ENCODE results near the gene SEL1L. TPM values are rescaled to one million over a fixed set of nuclear protein-coding genes. Genes with fewer than 3 reads are reported as not detected.
"Not testable (repeated sequence)": the region's sequence is repeated elsewhere in the genome, so short reads cannot be mapped to it uniquely, and the experiment has no call there.

Gene SEL1L
- total RNA-seq, 1 donor from 2014 or later: 43.1 TPM

DNA sequence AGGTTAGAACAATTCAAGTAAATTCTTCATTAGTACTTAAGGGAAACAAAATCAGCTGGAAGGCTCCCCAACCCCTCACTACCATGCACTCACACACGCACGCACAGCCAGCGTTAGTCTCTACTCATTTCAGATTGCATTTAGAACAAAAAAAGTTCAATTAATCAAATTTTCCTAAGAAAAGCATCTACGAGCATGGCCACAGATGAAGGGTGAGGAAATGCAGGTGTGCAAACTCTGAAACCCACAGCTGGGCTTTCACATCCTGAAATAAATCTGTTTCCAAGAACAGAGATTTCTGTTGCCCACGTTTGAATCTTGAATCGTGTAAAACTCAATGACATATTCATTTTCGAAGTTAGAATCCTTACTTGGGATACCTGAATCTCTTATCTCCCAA is 62.6 kb downstream of the SEL1L start:
- no peak for DNase-seq
- Mint-ChIP-seq H3K4me1 (ENCODE audit: low read depth, unreplicated experiment) (peaks cover 3% of the 10 kb centered on the region), H3K4me3 (ENCODE audit: unreplicated experiment) (no peak overlapping the region), H3K27me3 (ENCODE audit: unreplicated experiment) (no peaks in the 10 kb centered on the region), H3K27ac (ENCODE audit: unreplicated experiment) (no peak overlapping the region), H3K9me3 (ENCODE audit: unreplicated experiment) (peaks cover 3% of the 10 kb centered on the region), H3K36me3 (ENCODE audit: unreplicated experiment) (no peaks in the 10 kb centered on the region)
- TF ChIP-seq, protein P1, sequence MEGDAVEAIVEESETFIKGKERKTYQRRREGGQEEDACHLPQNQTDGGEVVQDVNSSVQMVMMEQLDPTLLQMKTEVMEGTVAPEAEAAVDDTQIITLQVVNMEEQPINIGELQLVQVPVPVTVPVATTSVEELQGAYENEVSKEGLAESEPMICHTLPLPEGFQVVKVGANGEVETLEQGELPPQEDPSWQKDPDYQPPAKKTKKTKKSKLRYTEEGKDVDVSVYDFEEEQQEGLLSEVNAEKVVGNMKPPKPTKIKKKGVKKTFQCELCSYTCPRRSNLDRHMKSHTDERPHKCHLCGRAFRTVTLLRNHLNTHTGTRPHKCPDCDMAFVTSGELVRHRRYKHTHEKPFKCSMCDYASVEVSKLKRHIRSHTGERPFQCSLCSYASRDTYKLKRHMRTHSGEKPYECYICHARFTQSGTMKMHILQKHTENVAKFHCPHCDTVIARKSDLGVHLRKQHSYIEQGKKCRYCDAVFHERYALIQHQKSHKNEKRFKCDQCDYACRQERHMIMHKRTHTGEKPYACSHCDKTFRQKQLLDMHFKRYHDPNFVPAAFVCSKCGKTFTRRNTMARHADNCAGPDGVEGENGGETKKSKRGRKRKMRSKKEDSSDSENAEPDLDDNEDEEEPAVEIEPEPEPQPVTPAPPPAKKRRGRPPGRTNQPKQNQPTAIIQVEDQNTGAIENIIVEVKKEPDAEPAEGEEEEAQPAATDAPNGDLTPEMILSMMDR (IDR thresholded peaks at IDR 0.05; ENCODE audit: partially characterized antibody, unreplicated experiment): no peak

DNA sequence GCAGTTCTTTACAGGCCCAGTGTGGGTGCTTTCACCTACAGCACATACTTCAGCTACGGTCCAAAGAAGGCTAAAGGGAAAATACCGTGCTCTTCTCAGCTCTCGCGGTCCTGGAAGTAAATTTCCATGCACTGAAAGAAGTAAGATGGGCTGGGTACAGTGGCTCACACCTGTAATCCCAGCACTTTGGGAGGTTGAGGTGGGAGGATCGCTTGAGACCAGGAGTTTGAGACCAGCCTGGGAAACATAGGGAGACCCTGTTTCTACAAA is 63.2 kb downstream of the SEL1L start:
- H3K4me3 Mint-ChIP-seq (ENCODE audit: unreplicated experiment); DNase-seq: not testable (repeated sequence)

DNA sequence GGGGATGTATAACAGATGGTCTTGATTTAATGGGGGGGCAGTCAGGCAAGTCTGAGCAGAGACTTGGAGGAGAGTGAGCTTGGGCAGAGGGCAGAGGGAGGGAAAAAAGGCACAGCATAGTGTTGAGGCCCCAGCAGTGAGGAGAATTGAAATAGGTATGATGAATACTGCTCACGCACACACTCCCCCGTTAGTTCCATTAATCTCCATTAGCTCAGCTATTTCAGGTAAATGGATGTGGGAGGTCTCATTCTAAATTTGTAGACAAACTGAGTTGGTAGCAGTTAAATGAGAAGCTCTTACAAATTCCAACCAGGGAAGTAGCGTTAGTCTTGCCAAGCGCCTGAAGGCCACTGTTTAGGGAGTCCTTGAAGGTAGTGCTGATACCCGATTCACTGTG is 66.8 kb downstream of the SEL1L start:
- H3K4me3 Mint-ChIP-seq (ENCODE audit: unreplicated experiment): no peak overlapping the region
- H3K27ac Mint-ChIP-seq (ENCODE audit: unreplicated experiment): no peak overlapping the region
- peaks cover 3% of the 10 kb centered on the region for H3K4me1 Mint-ChIP-seq (ENCODE audit: low read depth, unreplicated experiment)
- H3K9me3 Mint-ChIP-seq (ENCODE audit: unreplicated experiment): peaks cover 6% of the 10 kb centered on the region
- peaks cover 1% of the 10 kb centered on the region for H3K27me3 Mint-ChIP-seq (ENCODE audit: unreplicated experiment)
- H3K36me3 Mint-ChIP-seq (ENCODE audit: unreplicated experiment): no peaks in the 10 kb centered on the region
- no peak for DNase-seq
- TF ChIP-seq, protein P1 (IDR thresholded peaks at IDR 0.05; ENCODE audit: partially characterized antibody, unreplicated experiment): no peak

More for the DNA sequence above, 63.2 kb downstream of the SEL1L start:
- not testable (repeated sequence) for H3K27ac Mint-ChIP-seq (ENCODE audit: unreplicated experiment); H3K36me3 Mint-ChIP-seq (ENCODE audit: unreplicated experiment); H3K4me1 Mint-ChIP-seq (ENCODE audit: low read depth, unreplicated experiment); H3K9me3 Mint-ChIP-seq (ENCODE audit: unreplicated experiment); H3K27me3 Mint-ChIP-seq (ENCODE audit: unreplicated experiment)

DNA sequence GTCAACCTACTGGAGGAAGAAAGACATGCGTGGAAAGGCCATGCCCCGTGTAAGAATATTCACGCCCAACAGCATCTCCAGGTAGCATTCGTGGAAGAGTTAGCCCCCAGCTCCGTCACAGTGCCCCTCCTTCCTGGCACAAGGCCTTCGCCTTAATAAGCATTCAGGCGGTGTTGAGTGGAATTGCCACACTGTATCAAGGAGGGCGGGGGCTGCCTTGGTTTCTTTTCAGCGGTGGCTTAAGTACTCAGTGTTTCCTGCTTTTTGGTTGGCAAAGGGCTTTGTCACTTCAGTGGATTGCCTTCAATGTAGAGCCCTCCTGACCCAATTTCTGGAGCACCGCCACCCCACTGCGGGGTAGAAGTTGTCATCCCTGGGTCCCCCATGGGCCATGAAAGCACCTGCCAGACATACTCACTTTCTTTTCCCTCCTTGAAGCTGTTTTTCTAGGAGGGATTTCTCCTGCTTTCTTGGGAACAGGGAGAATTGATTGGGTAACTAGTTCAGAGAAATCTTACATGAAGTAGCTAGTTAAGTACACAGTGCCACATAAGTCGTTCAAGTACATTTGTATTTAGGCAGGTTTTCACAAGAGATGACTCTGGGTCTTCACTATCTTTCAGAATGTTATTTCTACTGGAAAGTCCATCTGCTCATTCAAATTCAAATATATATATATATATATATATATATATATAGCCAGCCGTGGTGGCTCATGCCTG is 68.0 kb downstream of the SEL1L start:
- TF ChIP-seq, protein P1 (IDR thresholded peaks at IDR 0.05; ENCODE audit: partially characterized antibody, unreplicated experiment): no peak

DNA sequence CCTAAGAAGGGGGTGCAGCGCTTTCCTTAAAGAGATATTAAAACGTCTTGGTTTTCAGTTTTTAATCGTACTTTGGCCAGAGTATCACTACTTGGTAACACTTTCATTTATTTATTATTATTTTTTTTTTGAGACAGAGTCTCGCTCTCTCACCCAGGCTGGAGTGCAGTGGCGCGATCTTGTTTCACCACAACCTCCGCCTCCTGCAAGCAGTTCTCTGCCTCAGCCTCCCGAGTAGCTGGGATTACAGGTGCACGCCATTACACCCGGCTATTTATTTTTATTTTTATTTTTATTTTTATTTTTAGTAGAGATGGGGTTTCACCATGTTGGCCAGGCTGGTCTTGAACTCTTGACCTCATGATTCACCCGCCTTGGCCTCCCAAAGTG is 68.7 kb downstream of the SEL1L start:
- H3K27me3 Mint-ChIP-seq (ENCODE audit: unreplicated experiment); H3K9me3 Mint-ChIP-seq (ENCODE audit: unreplicated experiment); H3K4me1 Mint-ChIP-seq (ENCODE audit: low read depth, unreplicated experiment); H3K4me3 Mint-ChIP-seq (ENCODE audit: unreplicated experiment); H3K36me3 Mint-ChIP-seq (ENCODE audit: unreplicated experiment); DNase-seq: not testable (repeated sequence)
- peak overlapping the region; percentile 78 for H3K27ac Mint-ChIP-seq (ENCODE audit: unreplicated experiment)

More for the DNA sequence above, 68.0 kb downstream of the SEL1L start:
- Mint-ChIP-seq H3K36me3 (ENCODE audit: unreplicated experiment) (no peaks in the 10 kb centered on the region), H3K27me3 (ENCODE audit: unreplicated experiment) (peaks cover 5% of the 10 kb centered on the region), H3K4me1 (ENCODE audit: low read depth, unreplicated experiment) (peaks cover 9% of the 10 kb centered on the region), H3K9me3 (ENCODE audit: unreplicated experiment) (peaks cover 6% of the 10 kb centered on the region), H3K4me3 (ENCODE audit: unreplicated experiment) (no peak overlapping the region), H3K27ac (ENCODE audit: unreplicated experiment) (no peak overlapping the region)
- no peak for DNase-seq

DNA sequence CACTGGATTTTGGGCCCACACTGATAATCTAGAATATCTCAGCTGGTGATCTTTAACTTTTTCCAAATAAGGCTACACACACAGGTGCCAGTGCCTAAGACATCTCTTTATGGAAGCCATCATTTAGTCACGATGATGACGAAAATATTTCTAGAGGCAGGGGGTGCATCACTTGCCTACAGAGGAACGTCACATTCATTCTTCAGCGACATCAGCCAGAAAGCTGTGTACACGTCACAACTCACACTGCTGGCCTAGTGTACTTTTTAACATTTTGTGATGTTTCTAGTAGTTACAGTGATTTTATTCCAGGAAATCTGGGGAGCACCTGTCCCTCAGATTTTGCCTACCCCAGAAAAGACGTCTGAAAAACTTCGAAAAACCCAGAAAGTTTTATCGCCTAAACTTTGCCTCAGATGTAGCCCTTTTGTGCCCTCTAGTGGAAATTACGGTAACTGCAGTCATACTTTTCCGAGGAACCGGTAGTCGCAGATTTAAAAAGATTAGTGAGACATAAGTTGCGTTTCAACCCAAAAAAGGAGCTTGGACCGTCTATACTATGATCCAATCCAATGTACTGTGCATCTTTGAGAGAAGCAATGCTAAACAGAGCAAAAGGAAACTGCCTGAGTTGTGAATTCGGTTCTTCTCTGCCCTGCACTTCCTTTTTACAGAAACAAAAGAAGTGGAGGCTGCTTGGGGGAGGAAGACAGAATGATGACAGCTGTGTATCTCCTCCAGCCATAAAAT is 69.2 kb downstream of the SEL1L start:
- TF ChIP-seq, protein P1 (IDR thresholded peaks at IDR 0.05; ENCODE audit: partially characterized antibody, unreplicated experiment): peak; percentile 96
- Mint-ChIP-seq H3K27me3 (ENCODE audit: unreplicated experiment) (peaks cover 5% of the 10 kb centered on the region), H3K4me1 (ENCODE audit: low read depth, unreplicated experiment) (peaks cover 10% of the 10 kb centered on the region), H3K36me3 (ENCODE audit: unreplicated experiment) (no peaks in the 10 kb centered on the region), H3K9me3 (ENCODE audit: unreplicated experiment) (peaks cover 6% of the 10 kb centered on the region), H3K4me3 (ENCODE audit: unreplicated experiment) (no peak overlapping the region), H3K27ac (ENCODE audit: unreplicated experiment) (peak overlapping the region; percentile 78)
- DNase-seq: no peak

DNA sequence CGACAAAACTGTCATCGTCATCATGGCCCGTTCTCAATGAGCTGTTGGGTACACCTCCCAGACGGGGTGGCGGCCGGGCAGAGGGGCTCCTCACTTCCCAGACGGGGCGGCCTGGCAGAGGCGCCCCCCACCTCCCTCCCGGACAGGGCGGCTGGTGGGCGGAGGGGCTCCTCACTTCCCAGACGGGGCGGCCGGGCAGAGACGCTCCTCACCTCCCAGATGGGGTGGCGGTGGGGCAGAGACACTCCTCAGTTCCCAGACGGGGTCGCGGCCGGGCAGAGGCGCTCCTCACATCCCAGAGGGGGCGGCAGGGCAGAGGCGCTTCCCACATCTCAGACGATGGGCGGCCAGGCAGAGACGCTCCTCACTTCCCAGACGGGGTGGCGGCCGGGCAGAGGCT is 71.3 kb downstream of the SEL1L start:
- not testable (repeated sequence) for H3K9me3 Mint-ChIP-seq (ENCODE audit: unreplicated experiment); H3K4me3 Mint-ChIP-seq (ENCODE audit: unreplicated experiment); H3K36me3 Mint-ChIP-seq (ENCODE audit: unreplicated experiment); H3K27me3 Mint-ChIP-seq (ENCODE audit: unreplicated experiment); DNase-seq
- peaks cover 11% of the 10 kb centered on the region for H3K4me1 Mint-ChIP-seq (ENCODE audit: low read depth, unreplicated experiment)
- peak overlapping the region; percentile 52 for H3K27ac Mint-ChIP-seq (ENCODE audit: unreplicated experiment)

Data from glutamatergic neuron (in vitro differentiated cells).